Measurements from ENCODE around the gene TTC34.

TTC34 gene

GRCh38 chr1:2601721-2602303 lies 199.7 kb downstream of the TTC34 start:
- DNase-seq: no peak

- no peak for DNase-seq
Observed at GRCh38 chr1:2598329-2598931, 203.1 kb downstream of the TTC34 start.

- no peak for DNase-seq
Observed at GRCh38 chr1:2597441-2598328, 203.8 kb downstream of the TTC34 start.

- DNase-seq: no peak
Observed at GRCh38 chr1:2596530-2597333, 204.8 kb downstream of the TTC34 start.

GRCh38 chr1:2595812-2596529 lies 205.5 kb downstream of the TTC34 start:
- no peak for DNase-seq

GRCh38 chr1:2595261-2595811 lies 206.2 kb downstream of the TTC34 start:
- no peak for DNase-seq

- DNase-seq: no peak
Observed at GRCh38 chr1:2594641-2595131, 206.8 kb downstream of the TTC34 start.

GRCh38 chr1:2594001-2594640 lies 207.4 kb downstream of the TTC34 start:
- no peak for DNase-seq

GRCh38 chr1:2593251-2593878 lies 208.1 kb downstream of the TTC34 start:
- DNase-seq: no peak

GRCh38 chr1:2592672-2593071 lies 208.8 kb downstream of the TTC34 start:
- no peak for DNase-seq

- no peak for DNase-seq
Observed at GRCh38 chr1:2591581-2592261, 209.8 kb downstream of the TTC34 start.

GRCh38 chr1:2591233-2591580 lies 210.3 kb downstream of the TTC34 start:
- no peak for DNase-seq

GRCh38 chr1:2590233-2591141 lies 211.0 kb downstream of the TTC34 start:
- DNase-seq: no peak

- DNase-seq: no peak
Observed at GRCh38 chr1:2589431-2590232, 211.9 kb downstream of the TTC34 start.

GRCh38 chr1:2588661-2589430 lies 212.6 kb downstream of the TTC34 start:
- no peak for DNase-seq

GRCh38 chr1:2587860-2588571 lies 213.5 kb downstream of the TTC34 start:
- no peak for DNase-seq

Data from NCI-H2081 treated with DMSO at 0.1 percent for 48 hours (cell line).